Fibroblast of skin of right quadriceps (primary cell): ENCODE data around the gene TUBA1B.
"Not testable (repeated sequence)": the region's sequence is repeated elsewhere in the genome, so short reads cannot be mapped to it uniquely, and the experiment has no call there.

ENCODE experiments used
- DNase-seq: peaks from one replicate; pipeline ENCODE4 v3.0.0-alpha.2; 2013

The TUBA1B gene

GRCh38 chr12:49131051-49131893 lies at the start of gene TUBA1B:
Gene TUBA1B, minus strand, starts transcription at chr12:49131395. Its CDS starts 95 bp downstream, at chr12:49131300.
- DNase-seq = peak; percentile 91

- no peak for DNase-seq
Measured at GRCh38 chr12:49174218-49174617, 43.0 kb upstream of the TUBA1B start.

GRCh38 chr12:49170924-49171323 lies 39.7 kb upstream of the TUBA1B start:
- DNase-seq = no peak

GRCh38 chr12:49165114-49165513 lies 33.9 kb upstream of the TUBA1B start:
- DNase-seq = no peak

- not testable (repeated sequence) for DNase-seq
Measured at GRCh38 chr12:49161901-49162300, 30.7 kb upstream of the TUBA1B start.

DNA sequence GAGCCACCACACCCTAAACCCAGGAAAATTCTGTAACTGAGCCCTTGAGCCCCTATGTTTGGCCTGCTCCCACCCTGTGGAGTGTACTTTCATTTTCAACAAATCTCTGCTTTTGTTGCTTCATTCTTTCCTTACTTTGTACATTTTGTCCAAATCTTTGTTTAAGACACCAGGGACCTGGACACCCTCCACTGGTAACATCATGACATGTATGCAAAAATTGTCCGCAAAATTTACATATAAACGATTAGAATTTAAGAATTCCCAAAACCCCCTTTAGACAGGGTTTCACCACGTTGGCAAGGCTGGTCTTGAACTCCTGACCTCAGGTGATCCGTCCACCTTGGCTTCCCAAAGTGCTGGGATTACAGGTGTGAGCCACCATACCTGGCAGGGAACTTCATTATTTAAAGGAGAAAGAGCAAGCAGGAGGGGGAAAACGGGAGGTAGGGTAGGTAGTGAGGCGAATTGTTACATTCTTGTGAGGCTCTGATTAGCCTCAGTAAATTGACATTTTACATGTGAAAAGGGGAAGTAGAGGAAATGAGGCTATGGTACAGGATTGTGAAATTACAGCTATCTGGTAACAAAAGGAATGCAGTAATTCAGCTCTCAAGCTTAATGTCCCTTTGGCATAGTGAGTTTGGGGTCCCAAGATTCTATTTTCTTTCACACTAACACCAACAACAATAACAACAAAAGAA lies 30.0 kb upstream of the TUBA1B start:
- DNase-seq = no peak

- DNase-seq = no peak
Measured at GRCh38 chr12:49160399-49160798, 29.2 kb upstream of the TUBA1B start.

GRCh38 chr12:49154221-49154620 lies 23.0 kb upstream of the TUBA1B start:
- no peak for DNase-seq

- no peak for DNase-seq
Measured at GRCh38 chr12:49147384-49147783, 16.2 kb upstream of the TUBA1B start.

- DNase-seq = no peak
Measured at GRCh38 chr12:49146406-49146805, 15.2 kb upstream of the TUBA1B start.

DNA sequence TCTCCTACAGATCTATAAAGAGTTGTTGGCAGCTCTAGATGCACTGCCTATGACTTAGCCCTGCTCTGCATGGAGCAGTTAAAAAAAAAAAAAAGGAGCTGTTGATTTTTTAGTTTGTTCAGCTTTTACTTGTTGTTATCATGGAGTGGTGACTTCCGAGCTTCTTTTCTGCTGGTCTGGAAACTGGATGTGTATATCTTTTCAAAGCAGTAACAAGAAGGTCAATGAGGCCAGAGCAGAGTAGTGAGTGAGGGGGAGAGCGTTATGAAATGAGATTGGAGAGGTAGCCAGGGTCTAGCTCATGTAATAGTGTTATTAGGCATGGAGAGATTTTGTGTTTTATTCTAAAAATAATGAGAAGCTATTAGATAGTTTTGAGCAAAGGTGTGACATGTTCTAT lies 13.2 kb upstream of the TUBA1B start:
- DNase-seq = no peak

DNA sequence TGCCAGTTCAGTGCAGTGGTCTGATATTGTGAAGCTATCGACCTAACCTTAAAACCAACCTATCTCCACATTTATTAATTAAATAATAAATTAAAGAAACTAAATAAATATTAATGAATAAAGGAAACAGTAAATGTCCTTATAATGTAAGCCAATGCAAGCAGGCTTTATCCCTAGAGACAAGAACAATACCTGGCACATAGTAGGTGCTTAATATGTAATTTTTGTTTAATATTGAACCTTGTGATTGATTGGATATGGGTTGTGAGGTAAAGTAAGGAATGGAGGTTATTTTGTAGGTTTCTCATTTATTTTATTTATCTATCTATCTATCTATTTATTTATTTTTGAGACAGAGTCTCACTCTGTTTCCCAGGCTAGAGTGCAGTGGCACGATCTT lies 7.8 kb upstream of the TUBA1B start:
- no peak for DNase-seq

- DNase-seq = no peak
Measured at GRCh38 chr12:49138587-49138986, 7.4 kb upstream of the TUBA1B start.

DNA sequence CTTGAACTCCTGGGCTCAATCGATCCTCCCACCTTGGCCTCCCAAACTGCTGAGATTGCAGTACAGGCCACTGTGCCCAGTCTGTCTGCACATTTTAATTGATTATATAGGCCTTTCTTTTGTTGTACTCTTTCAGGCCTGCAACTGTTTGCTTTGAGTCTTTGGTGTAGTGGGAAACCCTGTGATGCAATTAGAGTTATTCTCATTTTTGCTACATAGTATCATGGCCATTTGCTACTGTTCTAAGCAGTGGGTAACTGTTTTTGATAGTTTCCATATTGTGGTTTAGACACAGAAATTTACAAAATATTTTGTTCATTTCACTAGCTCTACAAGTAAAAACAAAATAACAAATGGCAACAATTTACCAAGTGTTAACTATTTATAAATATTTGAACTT lies 6.3 kb upstream of the TUBA1B start:
- no peak for DNase-seq

DNA sequence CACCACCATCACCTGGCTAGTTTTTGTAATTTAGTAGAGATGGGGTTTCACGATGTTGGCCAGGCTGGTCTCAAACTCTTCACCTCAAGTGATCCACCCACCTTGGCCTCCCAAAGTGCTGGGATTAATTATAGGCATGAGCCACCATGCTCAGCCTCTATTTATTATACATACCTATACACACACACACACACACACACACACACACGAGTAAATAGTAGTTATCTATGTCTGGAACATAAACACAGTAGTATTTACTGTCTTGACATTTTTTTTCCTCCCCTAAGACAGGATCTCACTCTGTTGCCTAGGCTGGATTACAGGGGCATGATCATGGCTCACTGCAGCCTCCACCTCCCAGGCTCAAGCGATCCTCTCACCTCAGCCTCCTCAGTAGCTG lies 5.8 kb upstream of the TUBA1B start:
- not testable (repeated sequence) for DNase-seq

GRCh38 chr12:49133590-49133989 lies 2.4 kb upstream of the TUBA1B start:
- no peak for DNase-seq

- no peak for DNase-seq
Measured at GRCh38 chr12:49133014-49133413, 1.8 kb upstream of the TUBA1B start.

DNA sequence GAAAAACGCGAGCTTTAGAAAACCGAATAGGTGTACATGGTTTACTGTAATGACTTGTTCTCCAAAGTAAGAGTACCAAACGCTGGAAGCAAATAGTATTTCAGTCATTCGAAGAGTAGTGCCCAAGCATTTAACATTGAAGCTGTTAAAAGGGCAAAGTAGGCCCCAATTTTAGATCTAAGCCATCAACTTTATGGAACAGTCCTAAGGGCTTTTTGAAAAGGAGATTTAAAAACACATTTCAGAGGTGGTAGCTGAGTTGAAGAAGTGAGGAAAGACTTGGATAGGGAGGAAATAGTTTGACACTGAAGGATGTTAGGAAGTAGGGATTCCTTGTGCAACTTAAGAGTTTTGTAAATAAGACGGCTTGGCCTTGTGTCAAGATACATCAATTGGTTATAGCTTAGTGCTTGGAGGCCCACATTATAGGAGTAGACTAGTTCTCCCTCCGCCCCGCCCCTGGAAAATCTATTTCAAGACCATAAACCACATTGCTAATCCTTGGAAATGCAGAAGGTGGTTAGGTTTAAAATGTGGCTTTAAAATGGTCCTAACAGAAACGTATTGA lies 783 bp upstream of the TUBA1B start:
- peak; percentile 73 for DNase-seq

DNA sequence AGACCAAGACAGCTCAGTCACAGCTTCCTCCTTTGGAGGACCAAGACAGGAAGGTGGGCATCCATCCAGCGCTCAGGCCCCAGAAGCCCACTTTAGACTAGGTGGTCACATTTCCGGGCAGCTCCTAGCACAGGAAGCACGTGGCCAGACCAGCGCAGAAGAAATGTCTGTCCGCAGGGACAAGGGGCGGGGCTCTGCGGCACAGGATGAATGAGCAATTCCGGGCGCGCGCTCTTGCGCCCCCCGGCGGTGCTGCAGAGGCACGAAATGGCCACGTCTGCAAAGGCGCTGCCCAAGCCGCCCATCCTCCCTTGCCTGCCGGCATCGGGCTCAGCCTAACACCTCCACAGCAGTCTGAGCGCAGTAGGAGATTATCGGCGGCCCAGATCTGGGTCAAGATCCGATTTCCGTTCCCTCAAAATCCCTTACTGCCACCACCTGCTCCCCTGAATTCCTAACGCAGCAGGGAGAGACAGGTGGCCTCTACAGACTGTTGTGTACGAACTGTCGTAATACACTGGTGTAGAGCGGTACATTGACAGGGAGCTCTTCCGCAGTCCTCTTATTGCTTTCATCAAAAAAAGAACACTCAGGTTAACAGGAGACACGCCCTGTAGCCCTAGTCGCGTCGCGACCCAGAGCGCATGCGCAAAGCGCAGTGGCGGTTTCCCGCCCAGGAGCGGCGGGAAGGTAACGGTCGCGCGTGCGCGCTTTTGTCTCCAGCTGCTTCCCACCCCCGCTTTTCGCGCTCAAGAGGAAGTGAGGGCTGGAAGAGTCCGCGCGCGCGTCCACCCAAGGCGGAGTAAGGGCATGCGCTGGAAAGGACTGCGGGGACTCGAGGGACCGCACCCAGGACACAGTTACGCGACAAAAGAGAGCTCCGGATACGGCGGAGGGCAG lies 794 bp downstream of the TUBA1B start:
- DNase-seq = peak; percentile 92

DNA sequence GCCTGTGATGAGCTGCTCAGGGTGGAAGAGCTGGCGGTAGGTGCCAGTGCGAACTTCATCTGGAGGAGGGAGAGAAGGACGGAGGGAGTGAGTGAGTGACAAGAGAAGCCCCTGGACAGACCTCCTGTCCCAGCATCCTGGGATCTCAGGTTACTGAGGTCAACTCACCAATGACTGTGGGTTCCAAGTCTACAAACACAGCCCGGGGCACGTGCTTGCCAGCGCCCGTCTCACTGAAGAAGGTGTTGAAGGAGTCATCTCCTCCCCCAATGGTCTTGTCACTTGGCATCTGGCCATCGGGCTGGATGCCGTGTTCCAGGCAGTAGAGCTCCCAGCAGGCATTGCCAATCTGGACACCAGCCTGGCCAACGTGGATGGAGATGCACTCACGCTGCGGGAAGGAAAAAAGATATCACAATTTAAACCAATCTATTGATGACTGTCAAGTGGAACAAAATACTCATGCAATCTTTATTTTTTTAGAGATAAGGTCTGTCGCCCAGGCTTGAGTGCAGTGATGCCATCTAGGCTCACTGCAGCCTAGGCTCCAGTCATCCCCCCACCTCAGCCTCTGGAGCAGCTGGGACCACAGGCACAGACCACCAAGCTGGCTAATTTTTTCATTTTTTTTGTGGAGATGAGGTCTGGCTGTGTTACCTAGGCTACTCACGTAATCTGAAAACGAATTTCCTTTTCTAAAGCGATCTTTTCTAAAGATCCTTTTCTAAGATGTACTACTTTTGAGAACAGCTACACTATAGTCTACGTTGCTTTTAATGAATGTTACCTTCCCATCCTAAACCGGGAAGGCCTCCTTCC lies 1.7 kb downstream of the TUBA1B start:
- DNase-seq = no peak

DNA sequence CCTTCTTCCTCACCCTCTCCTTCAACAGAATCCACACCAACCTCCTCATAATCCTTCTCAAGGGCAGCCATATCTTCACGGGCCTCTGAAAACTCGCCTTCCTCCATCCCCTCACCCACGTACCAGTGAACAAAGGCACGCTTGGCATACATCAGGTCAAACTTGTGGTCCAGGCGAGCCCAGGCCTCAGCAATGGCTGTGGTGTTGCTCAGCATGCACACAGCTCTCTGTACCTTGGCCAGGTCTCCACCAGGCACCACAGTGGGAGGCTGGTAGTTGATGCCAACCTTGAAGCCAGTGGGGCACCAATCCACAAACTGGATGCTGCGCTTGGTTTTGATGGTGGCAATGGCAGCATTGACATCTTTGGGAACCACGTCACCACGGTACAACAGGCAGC lies 3.2 kb downstream of the TUBA1B start:
- not testable (repeated sequence) for DNase-seq
